Stimulated activated CD8-positive, alpha-beta memory T cell treated with anti-CD3 and anti-CD28 coated beads, Interleukin-7, amount 100 ng/mL, for 4 hours (primary cell): ENCODE measurements around the gene CPLX1.

Source experiments
- DNase-seq, 2 donors: peaks; one replicate each; pipeline ENCODE4 v3.0.0-alpha.2; 2020; ENCODE audit warnings: low read depth in 2 of 2

The CPLX1 gene

DNA sequence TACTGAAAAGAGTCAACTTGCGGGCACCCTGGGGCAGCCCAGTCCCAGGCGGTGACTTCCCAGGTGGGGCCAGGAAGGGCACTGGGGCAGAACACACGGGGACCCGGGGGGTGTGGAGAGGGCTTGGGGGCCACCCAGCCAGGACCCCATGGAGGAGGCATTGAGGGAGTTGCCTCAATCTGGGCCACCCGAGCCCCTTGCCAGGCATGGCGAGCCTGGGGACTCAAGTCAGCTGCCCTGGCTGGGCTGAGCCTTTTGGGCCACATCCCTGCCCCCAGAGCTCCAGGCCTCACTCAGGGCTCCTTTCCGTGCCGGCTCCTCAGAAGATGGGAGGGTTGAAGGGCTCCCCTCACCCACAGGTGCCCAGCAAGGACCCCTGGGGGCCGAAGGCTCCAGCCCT lies 6.6 kb upstream of the CPLX1 start:
- DNase-seq = no peak

DNA sequence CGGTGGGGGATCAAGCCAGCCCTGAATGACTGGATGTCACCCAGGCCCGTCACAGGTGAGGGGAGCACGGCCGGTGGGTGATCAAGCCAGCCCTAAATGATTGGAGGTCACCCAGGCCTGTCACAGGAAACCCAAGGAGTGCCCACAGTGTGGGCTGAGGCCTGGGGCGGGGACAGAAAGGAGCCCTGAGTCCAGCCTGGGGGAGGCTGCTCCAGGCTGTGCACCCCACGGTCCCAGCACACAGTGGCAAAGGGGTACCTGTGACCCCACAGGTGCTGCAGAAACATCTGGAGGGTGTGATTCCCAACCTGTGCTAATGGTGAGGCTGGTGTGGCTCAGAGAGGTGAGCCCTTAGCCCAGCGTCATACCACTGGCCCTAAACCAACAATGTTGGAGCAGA lies 6.2 kb upstream of the CPLX1 start:
- DNase-seq = no peak

DNA sequence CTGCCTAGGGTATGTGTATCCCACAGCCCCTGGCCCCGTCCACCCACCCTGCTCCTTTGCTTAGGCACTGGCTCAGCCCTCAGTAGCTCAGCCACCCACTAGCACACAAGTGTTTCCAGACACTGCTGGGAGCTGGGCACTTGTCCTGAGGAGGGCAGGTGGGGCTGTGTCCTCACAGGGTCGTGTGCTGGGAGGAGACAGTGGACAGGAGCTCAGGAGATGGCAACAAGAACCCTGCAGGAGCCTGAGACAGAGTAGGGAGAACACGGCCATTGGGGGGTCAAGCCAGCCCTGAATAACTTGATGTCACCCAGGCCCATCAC lies 5.5 kb upstream of the CPLX1 start:
- DNase-seq = no peak

DNA sequence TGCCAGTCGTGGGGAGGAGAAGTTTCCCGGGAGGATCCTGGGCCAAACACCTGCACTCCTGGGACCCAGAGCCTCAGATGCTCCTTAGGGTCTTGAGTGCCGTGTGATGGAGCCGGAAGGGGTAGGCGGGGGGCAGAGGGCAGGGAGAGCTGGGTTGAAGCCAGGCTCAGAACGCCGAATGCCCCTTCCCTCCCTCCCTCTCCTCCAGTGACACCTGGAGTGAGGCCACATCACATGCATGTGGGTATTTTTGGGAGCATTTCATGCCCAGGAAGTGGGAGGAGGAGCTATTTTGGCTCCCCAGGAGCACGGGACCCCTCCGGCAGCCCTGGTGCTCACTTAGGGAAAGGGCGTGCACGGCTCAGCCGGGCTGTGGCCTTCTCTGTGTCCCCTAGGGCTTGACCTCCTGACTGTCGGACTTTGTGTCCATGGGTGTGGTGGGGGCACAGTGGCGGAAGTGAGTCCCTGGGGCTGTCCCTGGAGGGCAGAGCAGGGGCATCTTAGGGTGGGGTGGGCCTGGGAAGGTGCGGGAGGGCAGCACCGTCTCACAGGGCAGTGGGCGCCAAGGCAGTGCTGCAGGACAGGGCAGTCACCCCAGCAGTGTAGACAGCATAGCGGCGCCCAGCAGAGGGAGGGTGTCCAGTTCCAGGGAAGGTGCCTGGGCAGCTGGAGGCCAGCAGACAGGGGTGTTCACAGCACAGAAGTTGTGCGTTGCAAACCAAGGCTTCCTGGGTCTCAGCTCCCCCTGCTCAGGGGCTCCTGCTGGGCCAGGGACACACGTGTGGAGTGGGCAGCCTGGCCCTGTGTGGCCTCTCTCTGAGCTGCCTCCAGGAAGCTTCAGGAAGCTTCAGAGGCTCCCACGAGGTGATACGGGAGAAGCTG lies 4.9 kb upstream of the CPLX1 start:
- no peak for DNase-seq

GRCh38 chr4:829761-830600 lies 4.1 kb upstream of the CPLX1 start:
- DNase-seq = no peak

DNA sequence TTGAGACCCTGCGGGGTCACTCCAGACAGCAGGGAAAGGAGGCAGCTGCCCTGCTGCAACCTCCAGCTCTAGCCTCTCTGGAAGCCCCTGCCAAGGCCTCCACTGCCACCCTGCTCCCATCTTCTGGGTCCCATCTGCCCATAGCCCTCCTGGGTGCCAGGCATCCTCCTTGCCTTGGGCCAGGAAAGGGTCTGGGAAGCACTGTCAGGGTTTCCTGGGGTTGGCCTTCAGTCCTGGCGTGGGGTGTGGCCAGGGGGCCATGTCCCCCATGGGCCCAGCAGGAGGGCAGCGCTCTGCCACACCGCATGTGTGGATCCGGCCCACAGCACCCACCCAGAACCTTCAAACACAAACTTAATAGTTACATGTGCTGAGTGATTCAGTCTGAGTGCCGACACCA lies 3.4 kb upstream of the CPLX1 start:
- DNase-seq = no peak

DNA sequence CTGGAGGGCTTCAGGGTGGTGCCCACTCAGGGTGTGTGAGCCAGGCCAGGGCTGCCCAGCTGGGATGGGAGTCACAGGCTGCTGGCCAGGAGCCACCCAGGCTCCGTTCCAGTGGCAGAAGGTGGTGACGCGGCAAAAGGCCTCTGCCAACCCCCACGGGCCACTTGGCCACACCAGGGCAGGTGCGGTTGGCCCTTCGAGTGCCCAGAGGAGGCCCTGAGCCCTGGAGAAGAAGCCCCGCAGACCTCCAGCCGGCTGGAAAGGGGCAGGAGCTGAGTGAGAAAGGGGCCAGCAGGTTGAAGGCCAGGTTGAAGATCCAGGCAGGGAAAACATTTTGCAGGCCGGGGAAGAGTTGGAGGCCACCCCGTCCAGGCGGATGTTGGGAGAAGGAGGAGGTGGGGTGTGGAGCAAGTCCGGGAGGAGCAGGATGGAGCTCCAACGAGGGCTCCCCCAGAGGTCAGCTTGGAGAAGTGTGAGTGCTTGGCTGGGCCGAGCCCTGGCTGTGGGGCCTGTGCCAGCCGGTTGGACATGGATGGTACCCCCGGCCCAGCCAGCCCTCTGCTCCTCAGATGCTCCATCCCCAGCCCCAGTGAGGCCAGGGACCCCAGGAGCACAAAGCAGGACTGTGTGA lies 2.8 kb upstream of the CPLX1 start:
- no peak for DNase-seq

- DNase-seq = no peak
Observed at GRCh38 chr4:827209-828081, 1.5 kb upstream of the CPLX1 start.

GRCh38 chr4:826508-827208 lies 729 bp upstream of the CPLX1 start:
- no peak for DNase-seq

DNA sequence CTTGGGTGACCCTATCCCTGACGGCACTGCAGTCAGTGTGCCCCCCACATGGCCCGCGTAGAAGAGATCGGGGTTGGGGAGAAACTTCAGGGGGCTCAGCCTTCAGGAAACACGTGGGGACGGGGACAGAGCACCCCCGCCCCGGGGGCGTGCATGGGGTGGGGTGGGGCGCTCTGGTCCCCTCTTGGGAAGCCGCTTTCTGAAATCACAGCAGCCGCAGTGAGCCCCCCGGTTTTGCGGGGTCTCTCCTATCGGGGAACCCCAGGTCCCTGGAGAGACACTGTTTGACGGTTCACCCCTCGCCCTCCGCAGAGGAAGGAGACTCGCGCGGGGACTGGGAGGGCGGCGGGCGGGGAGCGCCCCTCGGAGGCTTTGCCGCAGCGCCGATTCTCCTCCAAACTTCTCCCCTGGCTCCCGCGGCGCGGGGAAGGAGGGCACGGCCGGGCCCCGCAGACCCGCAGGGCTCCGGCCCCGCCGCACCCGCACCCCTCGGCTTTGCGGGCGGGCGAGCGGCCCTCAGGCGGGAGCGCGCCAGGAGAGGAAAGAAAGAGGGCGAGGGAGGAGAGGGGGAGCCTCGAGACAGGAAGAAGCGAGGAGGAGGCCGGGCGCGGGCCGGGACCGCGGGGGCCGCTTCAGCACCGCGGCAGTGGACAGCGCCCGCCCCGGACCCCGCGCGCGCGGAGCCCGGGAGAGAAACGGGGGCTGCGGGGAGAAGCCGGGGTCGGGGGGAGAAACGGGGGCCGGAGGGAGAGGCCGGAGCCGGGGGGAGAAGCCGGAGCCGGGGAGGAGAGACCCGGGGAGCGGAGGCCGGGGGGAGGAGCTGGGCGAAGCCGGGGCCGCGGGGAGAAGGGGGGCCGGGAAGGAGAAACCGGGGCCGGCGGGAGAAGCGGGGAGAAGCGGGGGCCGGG lies 612 bp downstream of the CPLX1 start:
- DNase-seq = no peak

- DNase-seq = no peak
Observed at GRCh38 chr4:824461-825062, 1.4 kb downstream of the CPLX1 start.

- no peak for DNase-seq
Observed at GRCh38 chr4:823761-824460, 2.0 kb downstream of the CPLX1 start.

GRCh38 chr4:823176-823760 lies 2.7 kb downstream of the CPLX1 start:
- no peak for DNase-seq

DNA sequence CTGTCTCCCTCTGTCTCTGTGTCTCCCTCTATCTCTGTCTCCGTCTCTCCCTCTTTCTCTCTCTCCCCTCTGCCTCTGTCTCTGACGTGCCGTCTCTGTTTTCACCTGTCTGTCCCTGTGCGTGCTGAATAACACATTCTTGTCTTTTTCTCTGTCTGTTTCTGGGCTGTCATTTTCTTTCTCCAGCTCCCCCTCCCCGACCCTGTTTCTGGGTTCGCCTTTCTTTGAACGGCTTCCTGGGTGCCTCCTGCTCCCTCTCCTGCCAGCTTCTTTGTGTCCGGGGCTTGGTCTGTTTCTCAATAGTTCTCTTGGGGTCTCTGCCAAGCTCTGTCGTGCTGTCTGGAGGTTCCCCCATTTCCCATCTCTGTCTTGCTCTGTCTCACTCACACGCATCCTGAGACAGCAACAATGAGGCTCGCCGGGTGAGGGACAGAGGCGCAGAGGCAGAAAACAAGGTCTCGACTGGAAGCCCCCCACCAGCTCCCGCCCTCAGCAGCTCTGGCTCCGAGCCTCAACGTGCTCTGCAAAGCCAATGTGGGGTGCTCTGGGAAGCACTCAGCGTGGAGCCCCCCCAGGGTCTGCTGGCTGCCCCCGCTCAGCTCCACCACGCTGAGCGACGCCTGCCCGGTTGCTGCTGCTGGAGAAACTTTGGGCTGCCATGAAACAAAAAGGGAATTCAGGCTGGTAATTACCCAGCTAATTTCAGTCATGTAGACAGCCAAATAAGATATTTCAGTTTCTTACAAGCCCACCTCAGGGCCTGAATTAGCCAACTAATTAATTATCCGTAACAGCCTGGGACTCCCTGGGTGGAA lies 3.4 kb downstream of the CPLX1 start:
- DNase-seq = no peak

DNA sequence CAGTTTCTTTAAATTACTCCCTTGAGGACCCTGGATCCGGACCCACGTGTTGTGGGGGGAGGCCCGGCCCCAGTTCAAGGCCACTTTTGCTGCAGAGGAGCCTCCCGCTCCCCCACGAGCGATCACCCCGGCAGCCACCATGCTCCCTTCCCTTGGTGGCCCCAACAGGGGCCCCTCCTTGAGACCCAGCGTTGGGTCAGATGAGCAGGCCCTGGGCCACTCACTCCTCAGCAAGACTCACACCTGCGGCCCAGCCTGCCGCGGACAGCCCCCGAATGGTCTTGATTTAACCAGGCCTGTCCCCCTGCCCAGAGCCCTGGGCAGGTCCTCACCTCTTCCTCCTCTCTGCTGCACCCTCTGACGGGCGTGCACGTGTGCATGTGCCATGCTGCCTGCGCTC lies 4.3 kb downstream of the CPLX1 start:
- no peak for DNase-seq

DNA sequence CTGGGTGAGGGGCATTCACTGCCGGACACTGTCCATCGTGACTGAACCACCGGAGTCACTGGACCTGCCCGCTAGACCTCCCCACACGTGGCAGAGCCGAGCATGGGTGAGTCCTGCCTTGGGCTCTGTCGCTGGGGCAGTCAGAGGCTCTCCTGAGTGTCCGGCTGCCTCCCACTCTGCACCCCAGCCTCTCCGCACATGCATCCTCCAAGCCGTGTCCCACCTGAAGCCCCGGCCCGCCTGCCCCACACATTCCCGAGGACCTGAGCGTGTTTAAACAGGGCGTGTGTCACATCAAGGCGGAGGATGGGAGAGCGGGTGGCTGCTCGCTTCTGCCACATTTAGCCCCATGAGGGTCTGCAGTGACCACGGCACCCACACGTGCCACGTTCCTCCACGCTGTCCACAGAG lies 4.7 kb downstream of the CPLX1 start:
- DNase-seq = no peak
